GM12878 (cell line): ENCODE measurements around the gene AP4B1. TPM values are rescaled to one million over a fixed set of nuclear protein-coding genes. Genes with fewer than 3 reads are reported as not detected.
A peak's percentile ranks its signal among the peaks of the same experiment; 100 is the strongest.

ENCODE experiments used
- CEBPB ChIP-seq, 2 experiments: fragments of 150-350 bp in 1 of 2; IDR thresholded peaks; 2 replicates each; pipeline ENCODE4 v1.6.1; 2012 to 2014; ENCODE audit warnings: low read depth in 2 of 2, low read length in 2 of 2, borderline replicate concordance in 1 of 2, inconsistent platforms in 1 of 2
- EP300 ChIP-seq, 2 experiments: fragments of 150-350 bp in 1 of 2; IDR thresholded peaks; 2 replicates each; pipeline ENCODE4 v1.6.1; 2011 to 2012; ENCODE audit warnings: low read depth in 2 of 2, low read length in 2 of 2, borderline replicate concordance in 1 of 2, improper control_type of control experiment in 1 of 2, inconsistent platforms in 1 of 2; ENCODE audit not compliant: control insufficient read depth in 1 of 2
- JUNB ChIP-seq: IDR thresholded peaks from 2 replicates; pipeline ENCODE4 v1.6.1; 2016; ENCODE audit warnings: antibody characterized with exemption, mild to moderate bottlenecking
- MYC ChIP-seq: IDR thresholded peaks from 2 replicates; pipeline ENCODE4 v1.6.1; 2011; ENCODE audit warnings: mild to moderate bottlenecking, low read length, moderate library complexity, inconsistent platforms; ENCODE audit not compliant: insufficient read depth, insufficient replicate concordance, insufficient read length, severe bottlenecking
- NBN ChIP-seq: fragments of 450-650 bp; IDR thresholded peaks from 2 replicates; pipeline ENCODE4 v1.6.1; 2016
- SKIL ChIP-seq: fragments of 450-650 bp; IDR thresholded peaks from 2 replicates; pipeline ENCODE4 v1.6.1; 2017; ENCODE audit warnings: mild to moderate bottlenecking, low read depth, inconsistent platforms; ENCODE audit not compliant: poor library complexity, severe bottlenecking
- polyA plus RNA-seq, 11 experiments: library from polyadenylated mRNA; depleted of rRNA in 4 of 11; unstranded in 6 of 11; stranded (reverse) in 5 of 11; fragments of >200 nt; fragmentation: Nextera tagmentation in 4 of 11; fragmentation: Illumina TruSeq in 1 of 11; extraction: Ambion mirVana in 4 of 11; extraction: Trizol in 1 of 11; gene quantifications; 1 replicate in 1 of 11; 2 replicates in 10 of 11; pipeline versions ENCODE4 v1.2.1 to v1.2.3, GENCODE V29; 2011 to 2016; ENCODE audit warnings: inconsistent platforms in 2 of 11, missing spikeins in 2 of 11, low read depth in 1 of 11
- total RNA-seq, 4 experiments: library from RNA; depleted of rRNA in 3 of 4; stranded (reverse); fragments of >200 nt in 3 of 4; fragmentation: Illumina TruSeq in 1 of 4; extraction: Trizol in 1 of 4; gene quantifications; 2 replicates each; pipeline versions ENCODE4 v1.2.1 to v1.2.3, GENCODE V29; 2013 to 2021
- TF ChIP-seq, protein P1 (sequence below): IDR thresholded peaks from 2 replicates; pipeline ENCODE4 v1.6.1; 2011; ENCODE audit warnings: low read depth, low read length, improper control_type of control experiment, borderline replicate concordance
- TF ChIP-seq, protein P2 (sequence below): fragments of 450-650 bp; IDR thresholded peaks from 2 replicates; pipeline ENCODE4 v1.6.1; 2017; ENCODE audit warnings: borderline replicate concordance

The AP4B1 gene
- total and polyA plus RNA-seq, 10 of the 15 experiments (the other 5 are each of a cell fraction or from before 2014, with no cell fraction given), result 27.2 to 61.0 (median 33.0) TPM

- TF ChIP-seq, protein P1, sequence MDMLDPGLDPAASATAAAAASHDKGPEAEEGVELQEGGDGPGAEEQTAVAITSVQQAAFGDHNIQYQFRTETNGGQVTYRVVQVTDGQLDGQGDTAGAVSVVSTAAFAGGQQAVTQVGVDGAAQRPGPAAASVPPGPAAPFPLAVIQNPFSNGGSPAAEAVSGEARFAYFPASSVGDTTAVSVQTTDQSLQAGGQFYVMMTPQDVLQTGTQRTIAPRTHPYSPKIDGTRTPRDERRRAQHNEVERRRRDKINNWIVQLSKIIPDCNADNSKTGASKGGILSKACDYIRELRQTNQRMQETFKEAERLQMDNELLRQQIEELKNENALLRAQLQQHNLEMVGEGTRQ, result no peak; the same call in 1 of the 2 replicates
- TF ChIP-seq NBN (peak; percentile 98), JUNB (peak; percentile 73), EP300 (IDR thresholded peaks at IDR 0.05; ENCODE audit: borderline replicate concordance in 1 of 2, control insufficient read depth in 1 of 2, low read depth in 2 of 2, low read length in 2 of 2) (peak in 1 of 2 experiments; percentile 86; a peak in 3 of 4 replicates), MYC (no peak), CEBPB (IDR thresholded peaks at IDR 0.05; ENCODE audit: borderline replicate concordance in 1 of 2, low read depth in 2 of 2, low read length in 2 of 2) (no peak; a peak in 1 of 4 replicates), SKIL (peak; percentile 85)
- TF ChIP-seq, protein P2, sequence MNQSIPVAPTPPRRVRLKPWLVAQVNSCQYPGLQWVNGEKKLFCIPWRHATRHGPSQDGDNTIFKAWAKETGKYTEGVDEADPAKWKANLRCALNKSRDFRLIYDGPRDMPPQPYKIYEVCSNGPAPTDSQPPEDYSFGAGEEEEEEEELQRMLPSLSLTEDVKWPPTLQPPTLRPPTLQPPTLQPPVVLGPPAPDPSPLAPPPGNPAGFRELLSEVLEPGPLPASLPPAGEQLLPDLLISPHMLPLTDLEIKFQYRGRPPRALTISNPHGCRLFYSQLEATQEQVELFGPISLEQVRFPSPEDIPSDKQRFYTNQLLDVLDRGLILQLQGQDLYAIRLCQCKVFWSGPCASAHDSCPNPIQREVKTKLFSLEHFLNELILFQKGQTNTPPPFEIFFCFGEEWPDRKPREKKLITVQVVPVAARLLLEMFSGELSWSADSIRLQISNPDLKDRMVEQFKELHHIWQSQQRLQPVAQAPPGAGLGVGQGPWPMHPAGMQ, result no peak
These were observed 32.9 kb downstream of the AP4B1 start, which contains the start of gene PTPN22 (continued) for GRCh38 chr1:113871597-113872113.
